Measurements from ENCODE around the gene DDX59. TPM values are rescaled to one million over a fixed set of nuclear protein-coding genes. Genes with fewer than 3 reads are reported as not detected.

Gene DDX59
- total RNA-seq, 4 donors from 2014 or later, result 13.7 to 59.4 (median 16.8) TPM

- DNase-seq, result no peak
- Histone ChIP-seq H3K4me3 (no peak overlapping the region), H3K27ac (no peak overlapping the region), H3K27me3 (no peaks in the 10 kb centered on the region), H3K9me3 (no peaks in the 10 kb centered on the region), H3K36me3 (no peaks in the 10 kb centered on the region), H3K4me1 (no peaks in the 10 kb centered on the region)
- TF ChIP-seq CTCF (IDR thresholded peaks at IDR 0.05), result no peak
- no peak for TF ChIP-seq POLR2A (IDR thresholded peaks at IDR 0.05)
Measured at GRCh38 chr1:200693327-200693726, 23.6 kb upstream of the DDX59 start.

GRCh38 chr1:200692316-200692715 is 22.6 kb upstream of the DDX59 start:
- TF ChIP-seq CTCF (IDR thresholded peaks at IDR 0.05) (no peak), POLR2A (IDR thresholded peaks at IDR 0.05) (no peak)
- Histone ChIP-seq H3K27me3 (no peaks in the 10 kb centered on the region), H3K9me3 (no peaks in the 10 kb centered on the region), H3K36me3 (no peaks in the 10 kb centered on the region), H3K4me1 (no peaks in the 10 kb centered on the region), H3K4me3 (no peak overlapping the region), H3K27ac (no peak overlapping the region)
- DNase-seq, result no peak

- Histone ChIP-seq H3K27me3 (no peaks in the 10 kb centered on the region), H3K4me1 (no peaks in the 10 kb centered on the region), H3K4me3 (no peak overlapping the region), H3K36me3 (no peaks in the 10 kb centered on the region), H3K9me3 (no peaks in the 10 kb centered on the region), H3K27ac (no peak overlapping the region)
- DNase-seq, result no peak
- TF ChIP-seq POLR2A (IDR thresholded peaks at IDR 0.05), result no peak
Measured at GRCh38 chr1:200686620-200687019, 16.9 kb upstream of the DDX59 start.

- DNase-seq, result no peak
- Histone ChIP-seq H3K27ac (no peak overlapping the region), H3K4me1 (no peaks in the 10 kb centered on the region), H3K9me3 (no peaks in the 10 kb centered on the region), H3K27me3 (no peaks in the 10 kb centered on the region), H3K36me3 (no peaks in the 10 kb centered on the region), H3K4me3 (no peak overlapping the region)
- TF ChIP-seq POLR2A (IDR thresholded peaks at IDR 0.05) (no peak), CTCF (IDR thresholded peaks at IDR 0.05) (no peak)
Measured at GRCh38 chr1:200684015-200684414, 14.3 kb upstream of the DDX59 start.

GRCh38 chr1:200683298-200683697 is 13.6 kb upstream of the DDX59 start:
- no peaks in the 10 kb centered on the region for H3K4me1 ChIP-seq

GRCh38 chr1:200681231-200681630 is 11.5 kb upstream of the DDX59 start:
- no peak overlapping the region for H3K27ac ChIP-seq
- H3K27me3 ChIP-seq, result no peaks in the 10 kb centered on the region
- H3K9me3 ChIP-seq, result no peaks in the 10 kb centered on the region
- TF ChIP-seq POLR2A (IDR thresholded peaks at IDR 0.05), result no peak
- TF ChIP-seq CTCF (IDR thresholded peaks at IDR 0.05), result no peak
- no peak overlapping the region for H3K4me3 ChIP-seq
- H3K4me1 ChIP-seq, result no peaks in the 10 kb centered on the region
- no peak for DNase-seq
- no peaks in the 10 kb centered on the region for H3K36me3 ChIP-seq

More at GRCh38 chr1:200683298-200683697, 13.6 kb upstream of the DDX59 start:
- no peaks in the 10 kb centered on the region for H3K9me3 ChIP-seq
- H3K36me3 ChIP-seq, result no peaks in the 10 kb centered on the region
- no peaks in the 10 kb centered on the region for H3K27me3 ChIP-seq
- no peak for TF ChIP-seq POLR2A (IDR thresholded peaks at IDR 0.05)
- no peak for TF ChIP-seq CTCF (IDR thresholded peaks at IDR 0.05)
- H3K27ac ChIP-seq, result no peak overlapping the region
- no peak overlapping the region for H3K4me3 ChIP-seq
- DNase-seq, result no peak

All from Peyer's patch (tissue), 4 donors.